A673 (cell line): ENCODE results near the gene ZER1.

Experiments used
- CTCF ChIP-seq: fragments of 300-800, 200-600 bp; sonication (generic); conservative IDR thresholded peaks from 2 replicates; pipeline ENCODE4 v1.5.1; 2017; ENCODE audit warnings: low read depth, mild to moderate bottlenecking, antibody characterized with exemption, low read length, moderate library complexity, mixed read lengths
- EZH2 ChIP-seq: fragments of 200-600 bp; sonication (generic); IDR thresholded peaks from 2 replicates; pipeline ENCODE4 v1.6.1; 2017; ENCODE audit warnings: borderline replicate concordance, low read depth, mild to moderate bottlenecking, mixed read lengths, antibody characterized with exemption, low read length; ENCODE audit not compliant: poor library complexity, severe bottlenecking

GRCh38 chr9:128747241-128747640, 24.5 kb downstream of the ZER1 start:
- TF ChIP-seq CTCF (no peak), EZH2 (no peak)
